Measurements from ENCODE around the gene PEA15. TPM values are rescaled to one million over a fixed set of nuclear protein-coding genes. Genes with fewer than 3 reads are reported as not detected.

PEA15 gene
- total and polyA plus RNA-seq, 10 of the 15 experiments (the other 5 are each of a cell fraction or from before 2014, with no cell fraction given): 15.1 to 269 (median 65.6) TPM

GRCh38 chr1:160179336-160179735, 25.8 kb upstream of the PEA15 start (continued):
- no peak for TF ChIP-seq ZBTB4 (CRISPR knock-in tag; IDR thresholded peaks at IDR 0.05)
- no peak for TF ChIP-seq NR2C1 (IDR thresholded peaks at IDR 0.05)

- ChIA-PET POLR2A (interaction anchor here (0.6 kb wide), 1 partner anchor 164 kb away, joined by 5 read pairs; no protein-coding TSS in a partner anchor), CTCF (interaction anchor here (0.7 to 8.7 kb wide), 8 partner anchors 17 to 190 kb away, joined by 3 to 273 read pairs (median 4); no protein-coding TSS in a partner anchor), SMC1A (ENCODE audit: uncharacterized antibody, unreplicated experiment) (no interaction called here), RAD21 (ENCODE audit: unreplicated experiment) (interaction anchor here (1.0 to 2.2 kb wide), 2 partner anchors 66 to 106 kb away, joined by 4 to 8 read pairs; no protein-coding TSS in a partner anchor)
- in situ Hi-C loops (cut with MboI): no loop called here
- Histone ChIP-seq H3K4me3 (no peak overlapping the region), H3K9me3 (replicated peaks; ENCODE audit: control insufficient read depth, insufficient read depth, low read length) (no peaks in the 10 kb centered on the region), H4K20me1 (ENCODE audit: control insufficient read depth, insufficient read depth) (no peaks in the 10 kb centered on the region), H3K27me3 (replicated peaks in 1 of 2; ENCODE audit: control insufficient read depth in 2 of 2, insufficient read depth in 2 of 2, low read length in 1 of 2) (no peaks in the 10 kb centered on the region), H3K4me1 (ENCODE audit: control insufficient read depth, insufficient read depth, low read length) (peaks cover 4% of the 10 kb centered on the region; the same call in 1 of the 2 replicates), H3K27ac (ENCODE audit: control insufficient read depth, insufficient read depth) (no peak overlapping the region), H3K79me2 (ENCODE audit: control insufficient read depth, insufficient read depth, low read length) (no peaks in the 10 kb centered on the region), H3K4me2 (ENCODE audit: control insufficient read depth, insufficient read depth) (no peak overlapping the region), H2AFZ (ENCODE audit: control insufficient read depth, low read depth, low read length) (no peak overlapping the region), H3K9ac (ENCODE audit: control insufficient read depth, insufficient read depth, low read length) (no peak overlapping the region), H3K36me3 (ENCODE audit: control insufficient read depth in 2 of 2, insufficient read depth in 2 of 2, low read length in 1 of 2) (no peaks in the 10 kb centered on the region)
- intact Hi-C loops (cut with micrococcal nuclease; ENCODE audit: unreplicated experiment): no loop called here
- ATAC-seq: no peak; the same call in 2 of the 3 replicates
- BruUV-seq (replicated peaks): no TSS peak
- WGBS (ENCODE audit: insufficient coverage, insufficient replicate concordance, low lambda C conversion rate, missing lambda C conversion rate): 35% methylated on average over 7 of the region's 7 CpGs
- no peak for FAIRE-seq
- DNase-seq (ENCODE audit: low read depth, low spot score): no peak
- TF ChIP-seq MTA2 (IDR thresholded peaks at IDR 0.05; ENCODE audit: low read depth) (no peak), USF1 (IDR thresholded peaks at IDR 0.05; ENCODE audit: borderline replicate concordance, extremely low read length, insufficient read depth, low read depth, low read length) (no peak), POLR2AphosphoS5 (IDR thresholded peaks at IDR 0.05; ENCODE audit: low read length) (no peak), NKRF (conservative IDR thresholded peaks at IDR 0.05) (no peak), BHLHE40 (IDR thresholded peaks at IDR 0.05; ENCODE audit: borderline replicate concordance in 1 of 2, low read depth in 2 of 2, low read length in 1 of 2) (no peak), HDAC2 (IDR thresholded peaks at IDR 0.05) (no peak), FOXM1 (IDR thresholded peaks at IDR 0.05; ENCODE audit: low read depth, low read length) (no peak), E4F1 (IDR thresholded peaks at IDR 0.05; ENCODE audit: borderline replicate concordance, partially characterized antibody) (no peak), CREM (IDR thresholded peaks at IDR 0.05; ENCODE audit: low read depth) (no peak), ETV6 (conservative IDR thresholded peaks at IDR 0.05 in 1 of 2, IDR thresholded peaks at IDR 0.05 in 1 of 2; ENCODE audit: borderline replicate concordance in 1 of 2, low read depth in 1 of 2) (no peak), RELA (IDR thresholded peaks at IDR 0.05; ENCODE audit: borderline replicate concordance, partially characterized antibody) (no peak), RCOR1 (conservative IDR thresholded peaks at IDR 0.05; ENCODE audit: low read depth, low read length) (no peak)
These were observed 18.9 kb upstream of the PEA15 start for GRCh38 chr1:160186246-160186645.

Data from GM12878 (cell line).